B cell (primary cell): ENCODE results near the gene KCNT2. TPM values are rescaled to one million over a fixed set of nuclear protein-coding genes. Genes with fewer than 3 reads are reported as not detected.

ENCODE experiments used
- ATAC-seq: fragments of 200-7000 bp; cut with Tn5 transposase; one replicate; pipeline ENCODE4 v1.10.0; 2021; ENCODE audit warnings: low read depth, mild to moderate bottlenecking, moderate number of reproducible peaks, moderate library complexity
- CTCF ChIA-PET: fragments of 350-600 bp; sonication (Branson Sonifier 250); formaldehyde crosslinking; loops from one replicate; lab custom pipeline; 2021; ENCODE audit warnings: antibody characterized with exemption, inconsistent platforms; lab: Charles Lee
- POLR2A ChIA-PET: fragments of 350-600 bp; sonication (Branson Sonifier 250); formaldehyde crosslinking; loops from one replicate; lab custom pipeline; 2021; ENCODE audit warnings: antibody characterized with exemption; lab: Charles Lee
- DNase-seq: peaks from one replicate; pipeline ENCODE4 v3.0.0; 2013
- H2AFZ ChIP-seq: 2 replicates; pipeline ENCODE4 v1.6.1; 2012; ENCODE audit warnings: mild to moderate bottlenecking, low read depth, low read length; ENCODE audit not compliant: insufficient read depth, poor library complexity, severe bottlenecking
- H3K27ac ChIP-seq, 2 donors: 1 replicate in 1 of 2; 2 replicates in 1 of 2; pipeline ENCODE4 v1.5.1; 2012 to 2013; ENCODE audit warnings: low read length in 2 of 2, mild to moderate bottlenecking in 2 of 2, moderate library complexity in 1 of 2
- H3K27me3 ChIP-seq, 4 experiments: fragments of 200-600 bp in 1 of 4; sonication (generic) in 1 of 4; replicated peaks in 1 of 4; 1 replicate in 2 of 4; 2 replicates in 2 of 4; pipeline versions ENCODE4 v1.6.1 to v1.7.0; 2013 to 2016; ENCODE audit warnings: low read length in 3 of 4, mild to moderate bottlenecking in 2 of 4, mixed read lengths in 1 of 4, moderate library complexity in 1 of 4; ENCODE audit not compliant: insufficient read depth in 4 of 4, control insufficient read depth in 3 of 4; ENCODE audit errors: control extremely low read depth in 1 of 4
- H3K36me3 ChIP-seq, 2 experiments: replicated peaks in 1 of 2; 1 replicate in 1 of 2; 2 replicates in 1 of 2; pipeline versions ENCODE4 v1.6.1 to v1.7.1; 2013; ENCODE audit warnings: low read length in 1 of 2; ENCODE audit not compliant: insufficient read depth in 2 of 2, control insufficient read depth in 1 of 2; ENCODE audit errors: control extremely low read depth in 1 of 2, extremely low read depth in 1 of 2
- H3K4me1 ChIP-seq, 2 donors: fragments of 200-600 bp in 1 of 2; sonication (generic) in 1 of 2; 1 replicate in 1 of 2; 2 replicates in 1 of 2; pipeline versions ENCODE4 v1.5.1 to v1.6.1; 2013 to 2017; ENCODE audit warnings: low read length in 2 of 2; ENCODE audit not compliant: control insufficient read depth in 2 of 2, insufficient read depth in 2 of 2
- H3K4me2 ChIP-seq: replicated peaks from 2 replicates; pipeline ENCODE3; 2012; ENCODE audit warnings: mild to moderate bottlenecking, low read depth, low read length; ENCODE audit not compliant: poor library complexity, severe bottlenecking
- H3K4me3 ChIP-seq, 5 experiments: fragments of 200-600 bp in 1 of 5; sonication (generic) in 1 of 5; 1 replicate in 3 of 5; 2 replicates in 2 of 5; pipeline versions ENCODE4 v1.5.1 to v1.7.0; 2011 to 2016; ENCODE audit warnings: low read length in 4 of 5, mild to moderate bottlenecking in 4 of 5, low read depth in 2 of 5, control low read depth in 1 of 5, moderate library complexity in 1 of 5; ENCODE audit not compliant: insufficient read depth in 1 of 5; ENCODE audit errors: control extremely low read depth in 1 of 5, extremely low read depth in 1 of 5
- H3K79me2 ChIP-seq: fragments of 200-600 bp; sonication (generic); one replicate; pipeline ENCODE4 v1.6.0; 2016; ENCODE audit warnings: low read length; ENCODE audit not compliant: control insufficient read depth, insufficient read depth
- H3K9ac ChIP-seq: fragments of 200-600 bp; sonication (generic); 2 replicates; pipeline ENCODE4 v1.6.1; 2017; ENCODE audit warnings: mild to moderate bottlenecking, low read length, moderate library complexity
- H3K9me3 ChIP-seq, 3 donors: one replicate each; pipeline versions ENCODE4 v1.6.1 to v1.7.1; 2013; ENCODE audit warnings: low read length in 2 of 3; ENCODE audit not compliant: control insufficient read depth in 2 of 3, insufficient read depth in 1 of 3; ENCODE audit errors: control extremely low read depth in 1 of 3
- H4K20me1 ChIP-seq: 2 replicates; pipeline ENCODE4 v1.6.0; 2012; ENCODE audit warnings: mild to moderate bottlenecking, low read length; ENCODE audit not compliant: insufficient read depth, control insufficient read depth, poor library complexity, severe bottlenecking
- H3K27ac Mint-ChIP-seq: one replicate; pipeline ENCODE4 v1.8.0; 2021; ENCODE audit warnings: mixed read lengths
- H3K27me3 Mint-ChIP-seq: one replicate; pipeline ENCODE4 v1.8.0; 2021; ENCODE audit warnings: mixed read lengths
- H3K4me1 Mint-ChIP-seq: one replicate; pipeline ENCODE4 v1.8.0; 2021; ENCODE audit warnings: mixed read lengths
- H3K4me3 Mint-ChIP-seq: one replicate; pipeline ENCODE4 v1.8.0; 2021; ENCODE audit warnings: mixed read lengths
- H3K9me3 Mint-ChIP-seq: one replicate; pipeline ENCODE4 v1.8.0; 2022; ENCODE audit warnings: mixed read lengths; ENCODE audit not compliant: insufficient read depth
- CTCF ChIP-seq: fragments of 200-600 bp; IDR thresholded peaks from one replicate; pipeline ENCODE4 v1.8.0; 2022; ENCODE audit warnings: antibody characterized with exemption, mild to moderate bottlenecking
- EZH2 ChIP-seq: IDR thresholded peaks from 2 replicates; pipeline ENCODE4 v1.6.1; 2012; ENCODE audit warnings: borderline replicate concordance, low read depth, mild to moderate bottlenecking, moderate library complexity, low read length; ENCODE audit not compliant: insufficient read depth, poor library complexity, severe bottlenecking
- WGBS: methylation state at CpG from one replicate; pipeline ENCODE4 v1.1.5; 2013; ENCODE audit warnings: missing lambda C conversion rate; ENCODE audit not compliant: insufficient coverage; 5-methylcytosine and 5-hydroxymethylcytosine counted together
- intact Hi-C: fragments of 100-400 bp; cut with micrococcal nuclease; formaldehyde crosslinking; loops from one replicate; pipeline ENCODE4 v1.10.0; 2022
- polyA plus RNA-seq: library from polyadenylated mRNA; depleted of rRNA; stranded (reverse); fragments of >200 nt; gene quantifications from 2 replicates; pipeline ENCODE4 v1.2.3, GENCODE V29; 2012
- total RNA-seq, 2 donors: library from RNA; stranded (reverse); fragments of 120-200 nt in 1 of 2; gene quantifications; 1 replicate in 1 of 2; 2 replicates in 1 of 2; pipeline versions ENCODE4 v1.2.3 to v1.2.4, GENCODE V29; 2013 to 2022

Gene KCNT2
- total and polyA plus RNA-seq, 2 donors (not counting 1 experiment from before 2014, with no cell fraction given): not detected

GRCh38 chr1:196493881-196494280 lies 114.4 kb downstream of the KCNT2 start:
- WGBS: no CpG with 5 or more reads among the region's 4 CpGs
- intact Hi-C loops: no loop called here
- no peak overlapping the region for H3K27ac ChIP-seq
- no peak overlapping the region for H2AFZ ChIP-seq
- no peak overlapping the region for H3K4me3 Mint-ChIP-seq
- TF ChIP-seq EZH2 (no peak), CTCF (no peak)
- H3K36me3 ChIP-seq: no peaks in the 10 kb centered on the region
- H3K4me1 ChIP-seq: no peaks in the 10 kb centered on the region
- no peaks in the 10 kb centered on the region for H3K27me3 ChIP-seq
- no peaks in the 10 kb centered on the region for H3K79me2 ChIP-seq
- H3K9me3 Mint-ChIP-seq: no peaks in the 10 kb centered on the region
- H3K4me2 ChIP-seq: no peak overlapping the region
- H3K9me3 ChIP-seq: no peaks in the 10 kb centered on the region
- H3K4me3 ChIP-seq: no peak overlapping the region
- no peak overlapping the region for H3K27ac Mint-ChIP-seq
- H3K27me3 Mint-ChIP-seq: no peaks in the 10 kb centered on the region
- H3K9ac ChIP-seq: no peak overlapping the region
- CTCF ChIA-PET: no interaction called here
- no peak for ATAC-seq
- H4K20me1 ChIP-seq: no peaks in the 10 kb centered on the region
- no peak for DNase-seq
- no peaks in the 10 kb centered on the region for H3K4me1 Mint-ChIP-seq
- POLR2A ChIA-PET: no interaction called here

- H3K9ac ChIP-seq: no peak overlapping the region
- H4K20me1 ChIP-seq: no peaks in the 10 kb centered on the region
- H3K4me3 Mint-ChIP-seq: no peak overlapping the region
- no peak overlapping the region for H3K27ac Mint-ChIP-seq
- no peak for DNase-seq
- H3K4me1 Mint-ChIP-seq: no peaks in the 10 kb centered on the region
- intact Hi-C loops: no loop called here
- no peak for ATAC-seq
- no peaks in the 10 kb centered on the region for H3K27me3 Mint-ChIP-seq
- peaks cover 3% of the 10 kb centered on the region for H3K9me3 Mint-ChIP-seq
- no peak overlapping the region for H3K4me3 ChIP-seq
- CTCF ChIA-PET: no interaction called here
- no peaks in the 10 kb centered on the region for H3K9me3 ChIP-seq
- H3K4me2 ChIP-seq: no peak overlapping the region
- H3K27ac ChIP-seq: no peak overlapping the region
- H3K79me2 ChIP-seq: no peaks in the 10 kb centered on the region
- H3K27me3 ChIP-seq: no peaks in the 10 kb centered on the region
- H2AFZ ChIP-seq: no peak overlapping the region
- POLR2A ChIA-PET: no interaction called here
- no peaks in the 10 kb centered on the region for H3K36me3 ChIP-seq
- TF ChIP-seq EZH2 (no peak), CTCF (no peak)
- H3K4me1 ChIP-seq: no peaks in the 10 kb centered on the region
These were observed 119.7 kb downstream of the KCNT2 start for GRCh38 chr1:196488579-196488978.
